ENCODE data around the gene HUS1B. TPM values are rescaled to one million over a fixed set of nuclear protein-coding genes. Genes with fewer than 3 reads are reported as not detected.
A peak's percentile ranks its signal among the peaks of the same experiment; 100 is the strongest.
"Not testable (repeated sequence)": the region's sequence is repeated elsewhere in the genome, so short reads cannot be mapped to it uniquely, and the experiment has no call there.

The HUS1B gene
- total RNA-seq, 6 donors from 2014 or later, result 0.83 to 14.7 (median 2.5) TPM

- Histone ChIP-seq H3K27ac (no peak overlapping the region), H3K4me3 (no peak overlapping the region), H3K27me3 (no peaks in the 10 kb centered on the region), H3K4me1 (no peaks in the 10 kb centered on the region), H3K36me3 (no peaks in the 10 kb centered on the region), H3K9me3 (no peaks in the 10 kb centered on the region)
- TF ChIP-seq POLR2A (IDR thresholded peaks at IDR 0.05) (no peak), EP300 (IDR thresholded peaks at IDR 0.05) (no peak), POLR2AphosphoS5 (IDR thresholded peaks at IDR 0.05) (no peak)
- 52 to 61% methylated on average over 6 of the region's 6 CpGs for WGBS, 2 donors
- no peak for DNase-seq
- ATAC-seq (ENCODE audit: low FRiP score in 2 of 2), result no peak
Measured at GRCh38 chr6:699319-699718, 42.4 kb upstream of the HUS1B start.

- peak in 1 of 2 donors; percentile 75 for DNase-seq
- 95 to 97% methylated on average over 14 to 29 of the region's 40 CpGs for WGBS, 2 donors
Measured at GRCh38 chr6:694431-695126, 37.7 kb upstream of the HUS1B start.

GRCh38 chr6:693723-694009 is 36.8 kb upstream of the HUS1B start:
- no peaks in the 10 kb centered on the region for H3K9me3 ChIP-seq
- no peak for TF ChIP-seq CTCF (IDR thresholded peaks at IDR 0.05)
- no peak for TF ChIP-seq POLR2AphosphoS5 (IDR thresholded peaks at IDR 0.05)
- TF ChIP-seq POLR2A (IDR thresholded peaks at IDR 0.05), result no peak
- no peak for TF ChIP-seq EP300 (IDR thresholded peaks at IDR 0.05)
- H3K27me3 ChIP-seq, result no peaks in the 10 kb centered on the region
- 98 to 99% methylated on average over 9 to 12 of the region's 12 CpGs for WGBS, 2 donors
- H3K4me3 ChIP-seq, result peak overlapping the region in 3 of 4 donors; percentile 83 to 97 (median 95)
- ATAC-seq (ENCODE audit: low FRiP score in 2 of 2) (no peak), DNase-seq (peak in 1 of 2 donors; percentile 22)
- peaks cover 0 to 6% (median 3%) of the 10 kb centered on the region in 4 donors for H3K36me3 ChIP-seq
- peaks cover 10 to 22% (median 14%) of the 10 kb centered on the region in 4 donors for H3K4me1 ChIP-seq
- H3K27ac ChIP-seq, result no peak overlapping the region

More at GRCh38 chr6:694431-695126, 37.7 kb upstream of the HUS1B start:
- not testable (repeated sequence) for H3K9me3 ChIP-seq; H3K4me3 ChIP-seq; H3K27me3 ChIP-seq; ATAC-seq (ENCODE audit: low FRiP score in 2 of 2); H3K27ac ChIP-seq; H3K36me3 ChIP-seq
- H3K4me1 ChIP-seq, result peaks cover 10 to 22% (median 14%) of the 10 kb centered on the region in 4 donors

GRCh38 chr6:692858-693722 is 36.2 kb upstream of the HUS1B start, which contains the start of gene EXOC2:
Gene EXOC2 (minus strand): TSS chr6:693139. CDS start chr6:637818, 55,321 bp downstream.
- H3K9me3 ChIP-seq, result no peaks in the 10 kb centered on the region
- H3K27ac ChIP-seq, result peak within 1 kb of the TSS; percentile 86 to 91 (median 87)
- H3K27me3 ChIP-seq, result no peaks in the 10 kb centered on the region
- WGBS, 2 donors, result 2% methylated on average over 18 to 45 of the region's 63 CpGs
- H3K4me1 ChIP-seq, result peaks cover 10 to 22% (median 14%) of the 10 kb centered on the region in 4 donors
- peak; percentile 88 to 97 for DNase-seq
- peaks cover 0 to 9% (median 4%) of the 10 kb centered on the region in 4 donors for H3K36me3 ChIP-seq
- peak; percentile 93 to 98 for ATAC-seq (ENCODE audit: low FRiP score in 2 of 2)
- peak within 1 kb of the TSS; percentile 83 to 97 (median 91) for H3K4me3 ChIP-seq
- TF ChIP-seq POLR2A (IDR thresholded peaks at IDR 0.05), result peak in 2 of 4 donors; percentile 68 to 83
- peak; percentile 84 to 85 for TF ChIP-seq POLR2AphosphoS5 (IDR thresholded peaks at IDR 0.05)
- peak in 1 of 6 experiments; percentile 10 for TF ChIP-seq CTCF (IDR thresholded peaks at IDR 0.05)
- no peak for TF ChIP-seq EP300 (IDR thresholded peaks at IDR 0.05)

- Histone ChIP-seq H3K27ac (peak overlapping the region; percentile 86 to 91 (median 87)), H3K36me3 (peaks cover 0 to 13% (median 4%) of the 10 kb centered on the region in 4 donors), H3K4me3 (peak overlapping the region; percentile 83 to 97 (median 91)), H3K4me1 (peaks cover 10 to 22% (median 14%) of the 10 kb centered on the region in 4 donors), H3K27me3 (no peaks in the 10 kb centered on the region), H3K9me3 (no peaks in the 10 kb centered on the region)
- TF ChIP-seq EP300 (IDR thresholded peaks at IDR 0.05), result no peak
- TF ChIP-seq POLR2AphosphoS5 (IDR thresholded peaks at IDR 0.05), result no peak
- TF ChIP-seq CTCF (IDR thresholded peaks at IDR 0.05), result no peak
- TF ChIP-seq POLR2A (IDR thresholded peaks at IDR 0.05), result no peak
- ATAC-seq (ENCODE audit: low FRiP score in 2 of 2) (peak; percentile 71 to 92), DNase-seq (peak; percentile 58 to 91)
- 1 to 5% methylated on average over 8 to 30 of the region's 45 CpGs for WGBS, 2 donors
Measured at GRCh38 chr6:692356-692851, 35.5 kb upstream of the HUS1B start.
